HG02981 (cell line): ENCODE results near the gene TPSAB1.
"Not testable (repeated sequence)": the region's sequence is repeated elsewhere in the genome, so short reads cannot be mapped to it uniquely, and the experiment has no call there.

Experiments
- ATAC-seq: cut with Tn5 transposase; IDR thresholded peaks from one replicate; pipeline ENCODE4 v1.9.1; 2021; ENCODE audit warnings: mild to moderate bottlenecking, moderate library complexity; ENCODE audit not compliant: unreplicated experiment

TPSAB1 gene

GRCh38 chr16:1222553-1223354 is 17.8 kb upstream of the TPSAB1 start:
- ATAC-seq, result no peak

GRCh38 chr16:1223355-1224214 is 16.9 kb upstream of the TPSAB1 start:
- no peak for ATAC-seq

- ATAC-seq, result no peak
These were observed 15.9 kb upstream of the TPSAB1 start for GRCh38 chr16:1224558-1224957.

- ATAC-seq, result no peak
These were observed 15.5 kb upstream of the TPSAB1 start, which contains the start of gene TPSG1 for GRCh38 chr16:1225051-1225451. Gene TPSG1 (minus strand): TSS chr16:1225268. CDS start chr16:1225252, 16 bp downstream.

GRCh38 chr16:1225728-1226311 is 14.7 kb upstream of the TPSAB1 start:
- ATAC-seq, result not testable (repeated sequence)

- not testable (repeated sequence) for ATAC-seq
These were observed 13.8 kb upstream of the TPSAB1 start for GRCh38 chr16:1226692-1227091.

GRCh38 chr16:1228227-1228626 is 12.3 kb upstream of the TPSAB1 start:
- ATAC-seq, result not testable (repeated sequence)

GRCh38 chr16:1229476-1229875 is 11.0 kb upstream of the TPSAB1 start:
- not testable (repeated sequence) for ATAC-seq

GRCh38 chr16:1230084-1230470 is 10.4 kb upstream of the TPSAB1 start, which contains the start of gene TPSB2:
Gene TPSB2 (minus strand): TSS chr16:1230184. CDS start chr16:1229951, 233 bp downstream.
- not testable (repeated sequence) for ATAC-seq

- ATAC-seq, result not testable (repeated sequence)
These were observed 9.9 kb upstream of the TPSAB1 start for GRCh38 chr16:1230471-1231212.

GRCh38 chr16:1231301-1231700 is 9.2 kb upstream of the TPSAB1 start:
- ATAC-seq, result not testable (repeated sequence)

- not testable (repeated sequence) for ATAC-seq
These were observed 8.3 kb upstream of the TPSAB1 start for GRCh38 chr16:1232049-1232748.

GRCh38 chr16:1236659-1237058 is 3.8 kb upstream of the TPSAB1 start:
- ATAC-seq, result not testable (repeated sequence)

GRCh38 chr16:1237990-1238389 is 2.5 kb upstream of the TPSAB1 start:
- no peak for ATAC-seq

- ATAC-seq, result not testable (repeated sequence)
These were observed 1.6 kb upstream of the TPSAB1 start for GRCh38 chr16:1238909-1239308.

GRCh38 chr16:1239575-1239974 is 930 bp upstream of the TPSAB1 start:
- not testable (repeated sequence) for ATAC-seq

GRCh38 chr16:1241081-1241480 is 576 bp downstream of the TPSAB1 start:
- not testable (repeated sequence) for ATAC-seq

- ATAC-seq, result not testable (repeated sequence)
These were observed 2.9 kb downstream of the TPSAB1 start for GRCh38 chr16:1243363-1243762.

- not testable (repeated sequence) for ATAC-seq
These were observed 3.7 kb downstream of the TPSAB1 start for GRCh38 chr16:1243907-1244850.
